ENCODE results near the gene UVRAG. TPM values are rescaled to one million over a fixed set of nuclear protein-coding genes. Genes with fewer than 3 reads are reported as not detected.

Gene UVRAG
- total and polyA plus RNA-seq, 2 donors (not counting 1 experiment from before 2014, with no cell fraction given) = 37.7 to 94.1 TPM

- ATAC-seq (ENCODE audit: low read depth) = no peak
- no peaks in the 10 kb centered on the region for H3K27me3 Mint-ChIP-seq
- no peak overlapping the region for H3K4me2 ChIP-seq (replicated peaks; ENCODE audit: low read depth, low read length, poor library complexity, severe bottlenecking)
- H3K79me2 ChIP-seq (ENCODE audit: control insufficient read depth, insufficient read depth, low read length) = peaks cover 20% of the 10 kb centered on the region
- TF ChIP-seq EZH2 (IDR thresholded peaks at IDR 0.05; ENCODE audit: borderline replicate concordance, insufficient read depth, low read depth, low read length, poor library complexity, severe bottlenecking) = no peak
- TF ChIP-seq CTCF (IDR thresholded peaks at IDR 0.05) = no peak
- peaks cover 39 to 68% of the 10 kb centered on the region in 2 donors for H3K4me1 ChIP-seq (ENCODE audit: control insufficient read depth in 2 of 2, insufficient read depth in 2 of 2, low read length in 2 of 2)
- no peak overlapping the region for H2AFZ ChIP-seq (ENCODE audit: insufficient read depth, low read depth, low read length, poor library complexity, severe bottlenecking)
- WGBS (ENCODE audit: insufficient coverage) = 98% methylated on average over 4 of the region's 4 CpGs
- intact Hi-C loops (cut with micrococcal nuclease) = no loop called here
- peaks cover 70% of the 10 kb centered on the region for H3K4me1 Mint-ChIP-seq
- ChIA-PET CTCF (no interaction called here), POLR2A (no interaction called here)
- no peak overlapping the region for H3K9ac ChIP-seq (ENCODE audit: low read length)
- H3K27ac ChIP-seq (ENCODE audit: low read length in 2 of 2) = no peak overlapping the region
- H3K36me3 ChIP-seq (replicated peaks in 1 of 2; ENCODE audit: control extremely low read depth in 1 of 2, control insufficient read depth in 1 of 2, extremely low read depth in 1 of 2, insufficient read depth in 2 of 2, low read length in 1 of 2) = peaks cover 0 to 2% of the 10 kb centered on the region in 2 experiments
- peaks cover 6% of the 10 kb centered on the region for H4K20me1 ChIP-seq (ENCODE audit: control insufficient read depth, insufficient read depth, low read length, poor library complexity, severe bottlenecking)
- no peaks in the 10 kb centered on the region for H3K9me3 Mint-ChIP-seq (ENCODE audit: insufficient read depth)
- H3K27ac Mint-ChIP-seq = no peak overlapping the region
- H3K4me3 ChIP-seq (ENCODE audit: control extremely low read depth in 1 of 5, extremely low read depth in 1 of 5, insufficient read depth in 1 of 5, low read depth in 2 of 5, low read length in 4 of 5) = no peak overlapping the region
- no peaks in the 10 kb centered on the region for H3K9me3 ChIP-seq (ENCODE audit: control extremely low read depth in 1 of 3, control insufficient read depth in 2 of 3, insufficient read depth in 1 of 3, low read length in 2 of 3)
- no peak for DNase-seq
- no peak overlapping the region for H3K4me3 Mint-ChIP-seq
- no peaks in the 10 kb centered on the region for H3K27me3 ChIP-seq (replicated peaks in 1 of 4; ENCODE audit: control extremely low read depth in 1 of 4, control insufficient read depth in 3 of 4, insufficient read depth in 4 of 4, low read length in 3 of 4)
These were observed 38.5 kb upstream of the UVRAG start for GRCh38 chr11:75776546-75776945.

GRCh38 chr11:75777461-75778110, 37.4 kb upstream of the UVRAG start:
- no peaks in the 10 kb centered on the region for H3K27me3 ChIP-seq (replicated peaks in 1 of 4; ENCODE audit: control extremely low read depth in 1 of 4, control insufficient read depth in 3 of 4, insufficient read depth in 4 of 4, low read length in 3 of 4)
- WGBS (ENCODE audit: insufficient coverage) = 79% methylated on average over 10 of the region's 13 CpGs
- Mint-ChIP-seq H3K4me3 (no peak overlapping the region), H3K27ac (peak overlapping the region; percentile 70), H3K27me3 (no peaks in the 10 kb centered on the region), H3K9me3 (ENCODE audit: insufficient read depth) (no peaks in the 10 kb centered on the region), H3K4me1 (peaks cover 59% of the 10 kb centered on the region)
- ChIA-PET POLR2A (no interaction called here), CTCF (interaction anchor here (0.8 to 1.1 kb wide), 2 partner anchors 26 to 90 kb away, joined by 3 read pairs; no protein-coding TSS in a partner anchor)
- intact Hi-C loops (cut with micrococcal nuclease) = no loop called here
- H3K4me2 ChIP-seq (replicated peaks; ENCODE audit: low read depth, low read length, poor library complexity, severe bottlenecking) = no peak overlapping the region
- ATAC-seq (ENCODE audit: low read depth) = no peak
- H3K4me3 ChIP-seq (ENCODE audit: control extremely low read depth in 1 of 5, extremely low read depth in 1 of 5, insufficient read depth in 1 of 5, low read depth in 2 of 5, low read length in 4 of 5) = peak overlapping the region in 1 of 5 experiments; percentile 3
- no peaks in the 10 kb centered on the region for H3K9me3 ChIP-seq (ENCODE audit: control extremely low read depth in 1 of 3, control insufficient read depth in 2 of 3, insufficient read depth in 1 of 3, low read length in 2 of 3)
- no peak overlapping the region for H3K27ac ChIP-seq (ENCODE audit: low read length in 2 of 2)
- no peak for DNase-seq
- no peak overlapping the region for H3K9ac ChIP-seq (ENCODE audit: low read length)
- H2AFZ ChIP-seq (ENCODE audit: insufficient read depth, low read depth, low read length, poor library complexity, severe bottlenecking) = no peak overlapping the region
- peaks cover 20% of the 10 kb centered on the region for H3K79me2 ChIP-seq (ENCODE audit: control insufficient read depth, insufficient read depth, low read length)
- peaks cover 6% of the 10 kb centered on the region for H4K20me1 ChIP-seq (ENCODE audit: control insufficient read depth, insufficient read depth, low read length, poor library complexity, severe bottlenecking)
- H3K4me1 ChIP-seq (ENCODE audit: control insufficient read depth in 2 of 2, insufficient read depth in 2 of 2, low read length in 2 of 2) = peaks cover 34 to 59% of the 10 kb centered on the region in 2 donors
- no peak for TF ChIP-seq CTCF (IDR thresholded peaks at IDR 0.05)
- TF ChIP-seq EZH2 (IDR thresholded peaks at IDR 0.05; ENCODE audit: borderline replicate concordance, insufficient read depth, low read depth, low read length, poor library complexity, severe bottlenecking) = no peak
- peaks cover 0 to 2% of the 10 kb centered on the region in 2 experiments for H3K36me3 ChIP-seq (replicated peaks in 1 of 2; ENCODE audit: control extremely low read depth in 1 of 2, control insufficient read depth in 1 of 2, extremely low read depth in 1 of 2, insufficient read depth in 2 of 2, low read length in 1 of 2)
